HCEC 1CT (cell line): ENCODE data around the gene OR2W1.

Experiments used
- DNase-seq: peaks from one replicate; pipeline ENCODE4 v3.0.0-alpha.2; 2017

The OR2W1 gene

GRCh38 chr6:28996844-28997510, 48.0 kb downstream of the OR2W1 start:
- DNase-seq, result peak; percentile 42

GRCh38 chr6:28995093-28995650, 49.8 kb downstream of the OR2W1 start:
- DNase-seq, result no peak
